Kidney tubule cell (primary cell): ENCODE measurements around the gene NPAS3.

Source experiments
- DNase-seq: peaks from one replicate; pipeline ENCODE4 v3.0.0-alpha.2; 2018; ENCODE audit warnings: low spot score

The NPAS3 gene

DNA sequence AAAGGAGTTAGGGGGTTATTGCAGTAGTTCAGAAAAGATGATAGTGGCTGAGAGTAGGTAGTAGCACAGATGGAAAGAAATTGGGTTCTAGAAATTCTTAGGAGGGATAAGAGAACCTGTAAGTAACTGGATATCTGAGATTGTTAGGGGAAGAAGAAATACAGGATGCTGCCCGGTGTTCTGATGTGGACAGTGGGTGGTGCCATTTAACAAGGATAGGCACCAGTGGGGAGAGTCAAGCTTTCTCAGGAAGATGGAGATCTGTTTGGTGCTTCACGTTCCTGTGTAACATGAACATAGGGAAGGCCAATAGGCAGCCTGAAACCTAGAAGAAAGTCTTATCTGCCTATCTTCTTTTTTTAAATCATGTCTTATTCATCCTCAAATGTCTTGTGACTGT is 245.9 kb downstream of the NPAS3 start:
- peak; percentile 12 for DNase-seq

DNA sequence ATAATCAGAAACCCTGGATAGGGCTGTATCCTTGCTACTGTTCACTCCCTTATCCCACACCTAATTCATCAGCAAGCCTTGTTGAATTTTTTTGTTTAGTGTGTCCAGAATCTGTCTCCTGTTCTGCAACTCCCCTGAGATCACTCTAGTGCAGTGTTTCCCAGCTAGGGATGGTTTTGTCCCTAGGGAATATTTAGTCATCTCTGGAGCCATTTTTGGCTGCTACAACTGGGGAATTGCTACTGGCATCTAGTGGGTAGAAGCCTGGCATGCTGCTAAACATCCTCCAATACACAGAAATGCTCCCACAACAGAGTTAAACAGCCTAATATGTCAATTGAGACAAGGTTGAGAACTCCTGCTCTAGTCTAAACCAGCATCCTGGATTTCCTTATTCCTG is 248.0 kb downstream of the NPAS3 start:
- DNase-seq = no peak

DNA sequence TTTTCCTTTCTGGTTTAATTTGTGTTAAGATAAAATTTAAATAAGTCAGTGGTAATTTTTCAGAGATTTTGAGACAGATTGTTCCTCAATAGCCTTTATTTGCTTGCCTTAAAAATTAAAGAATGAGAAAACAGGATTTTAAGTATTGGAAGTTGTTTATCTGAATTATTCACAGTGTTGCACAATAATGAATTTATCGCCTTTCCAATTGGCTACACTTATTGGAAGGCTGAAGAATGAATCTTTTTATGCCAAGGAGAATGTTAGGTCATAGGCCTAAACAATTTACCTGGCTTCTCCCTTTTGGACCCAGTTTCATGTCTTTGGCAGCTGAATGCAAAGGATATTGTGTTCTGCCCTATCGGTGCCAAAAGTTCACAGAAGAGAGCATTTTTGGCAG is 250.2 kb downstream of the NPAS3 start:
- no peak for DNase-seq

DNA sequence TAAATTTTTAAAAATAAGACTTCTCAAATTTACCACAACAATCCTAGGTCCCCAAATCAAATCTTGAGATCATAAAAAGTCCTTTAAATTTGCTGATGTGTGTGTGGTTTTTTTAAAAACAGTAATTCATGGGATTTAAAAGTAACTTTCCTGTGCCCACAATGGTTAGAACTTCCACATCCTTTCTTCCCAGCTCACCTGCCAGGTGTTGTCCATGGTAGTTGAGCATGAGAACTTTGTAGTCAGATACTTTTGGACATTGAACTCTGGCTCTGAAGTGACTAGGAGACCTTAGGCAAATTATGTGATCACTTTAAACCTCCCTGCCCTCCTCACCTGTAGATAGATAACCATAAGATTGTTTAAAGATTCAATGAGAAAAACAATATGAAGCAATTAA is 253.2 kb downstream of the NPAS3 start:
- no peak for DNase-seq

DNA sequence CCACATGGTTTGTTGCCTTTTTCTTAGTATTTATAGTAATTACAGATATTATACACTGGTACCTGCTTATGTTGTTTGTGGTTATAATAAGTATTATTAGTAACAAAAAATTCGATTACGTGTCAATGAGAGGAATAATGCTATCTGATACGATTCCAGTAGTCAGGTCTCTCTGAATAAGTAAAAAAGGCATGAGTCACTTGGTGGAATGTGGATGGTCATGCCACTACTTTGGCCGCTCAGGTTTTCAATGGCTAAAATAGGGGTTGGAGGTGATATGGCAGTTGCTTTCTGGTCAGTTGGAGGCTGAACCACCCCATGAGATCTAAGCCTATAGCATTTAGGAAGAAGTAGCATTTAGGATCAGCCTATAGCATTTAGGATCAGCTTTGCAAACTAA is 255.9 kb downstream of the NPAS3 start:
- DNase-seq = no peak

GRCh38 chr14:33198684-33199083 is 260.0 kb downstream of the NPAS3 start:
- no peak for DNase-seq

DNA sequence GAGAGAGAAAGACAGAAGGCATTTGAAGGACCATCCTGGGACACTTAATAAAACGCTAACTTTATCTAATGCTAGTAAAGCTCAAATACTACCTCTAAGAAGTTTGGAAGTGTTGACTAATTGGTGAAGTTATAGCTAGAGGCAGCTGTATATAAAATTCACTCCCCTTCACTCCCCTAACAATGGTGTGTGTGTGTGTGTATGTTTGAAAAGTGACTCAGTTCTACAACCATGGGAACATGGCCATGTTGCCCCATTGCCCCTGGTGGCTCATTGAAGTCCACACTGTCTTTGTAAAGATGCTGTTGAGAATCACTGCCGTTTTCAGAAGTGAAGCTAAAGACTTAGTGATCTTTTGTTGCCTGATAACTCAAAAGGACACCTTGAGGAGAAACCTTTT is 262.4 kb downstream of the NPAS3 start:
- DNase-seq = no peak

DNA sequence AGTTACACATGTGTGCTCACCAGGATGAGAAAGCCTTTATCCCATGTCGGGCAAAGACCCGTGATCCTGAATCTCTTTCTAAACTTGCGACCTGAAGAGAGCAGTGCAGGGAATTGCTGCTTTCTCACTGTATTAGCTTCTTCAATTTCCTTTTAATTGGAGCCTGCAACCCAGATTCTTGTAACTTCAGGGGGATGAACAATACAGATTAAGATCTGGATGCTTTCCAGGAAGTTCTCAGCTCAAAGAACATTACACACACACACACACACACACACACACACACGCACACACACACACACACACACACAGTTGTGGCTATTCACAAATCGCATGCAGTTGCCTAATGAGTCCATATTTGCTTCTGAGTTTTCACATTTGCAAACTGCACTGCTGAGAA is 268.3 kb downstream of the NPAS3 start:
- DNase-seq = no peak

- no peak for DNase-seq
These were observed 268.9 kb downstream of the NPAS3 start for GRCh38 chr14:33207467-33208017.

- peak; percentile 5 for DNase-seq
These were observed 271.6 kb downstream of the NPAS3 start for GRCh38 chr14:33210311-33210710.

DNA sequence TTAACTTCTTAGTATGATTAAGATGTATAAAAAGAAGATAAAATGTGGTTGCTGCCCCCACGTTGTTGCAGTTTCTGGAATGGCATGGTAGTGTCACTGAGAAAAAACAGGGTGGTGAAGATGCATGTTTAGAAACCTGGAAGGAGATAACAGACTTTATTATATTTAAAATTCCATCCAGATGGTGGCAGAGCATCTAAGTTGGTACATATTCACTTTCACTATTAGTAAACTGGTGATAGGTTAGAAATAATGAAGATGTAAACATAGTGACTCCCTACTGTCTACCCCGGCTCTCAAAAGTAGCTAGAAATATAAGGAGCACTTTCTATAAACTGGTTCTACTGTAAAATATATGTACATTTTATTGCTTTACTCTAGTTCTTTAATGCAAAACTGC is 279.3 kb downstream of the NPAS3 start:
- no peak for DNase-seq

- DNase-seq = no peak
These were observed 281.3 kb downstream of the NPAS3 start for GRCh38 chr14:33219957-33220356.

DNA sequence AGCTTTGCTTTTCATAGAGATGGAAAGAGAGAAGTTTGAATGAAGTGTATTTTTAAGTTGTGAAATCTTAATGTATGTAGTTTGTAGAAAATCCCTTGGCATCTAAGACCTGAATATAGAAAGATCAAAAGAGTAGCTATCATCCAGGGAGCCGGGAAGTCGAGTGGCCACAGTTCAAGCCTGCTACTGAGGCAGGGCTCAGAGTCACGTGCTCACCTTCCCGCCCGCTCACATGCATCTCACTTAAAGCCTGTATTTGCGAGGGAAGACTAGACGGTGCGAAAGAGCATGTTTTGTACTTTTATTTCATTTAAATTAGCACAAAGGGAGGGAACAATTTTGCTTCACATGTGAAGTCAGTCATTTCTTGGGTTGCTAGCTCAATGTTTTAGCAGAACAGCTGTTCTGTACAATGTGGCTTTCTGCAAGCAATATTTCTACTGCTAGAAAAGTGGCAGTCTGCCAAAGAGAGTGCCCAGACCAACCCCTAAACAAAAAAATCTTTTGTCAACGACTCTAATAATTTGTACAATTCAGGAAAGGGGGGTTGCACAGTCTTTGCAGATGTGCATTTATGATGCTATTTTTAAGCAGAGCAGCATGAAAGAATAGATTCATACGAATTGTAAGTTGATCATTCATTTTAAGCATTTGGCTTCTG is 290.7 kb downstream of the NPAS3 start:
- no peak for DNase-seq

GRCh38 chr14:33230021-33230420 is 291.3 kb downstream of the NPAS3 start:
- no peak for DNase-seq

GRCh38 chr14:33232031-33232430 is 293.4 kb downstream of the NPAS3 start:
- no peak for DNase-seq

DNA sequence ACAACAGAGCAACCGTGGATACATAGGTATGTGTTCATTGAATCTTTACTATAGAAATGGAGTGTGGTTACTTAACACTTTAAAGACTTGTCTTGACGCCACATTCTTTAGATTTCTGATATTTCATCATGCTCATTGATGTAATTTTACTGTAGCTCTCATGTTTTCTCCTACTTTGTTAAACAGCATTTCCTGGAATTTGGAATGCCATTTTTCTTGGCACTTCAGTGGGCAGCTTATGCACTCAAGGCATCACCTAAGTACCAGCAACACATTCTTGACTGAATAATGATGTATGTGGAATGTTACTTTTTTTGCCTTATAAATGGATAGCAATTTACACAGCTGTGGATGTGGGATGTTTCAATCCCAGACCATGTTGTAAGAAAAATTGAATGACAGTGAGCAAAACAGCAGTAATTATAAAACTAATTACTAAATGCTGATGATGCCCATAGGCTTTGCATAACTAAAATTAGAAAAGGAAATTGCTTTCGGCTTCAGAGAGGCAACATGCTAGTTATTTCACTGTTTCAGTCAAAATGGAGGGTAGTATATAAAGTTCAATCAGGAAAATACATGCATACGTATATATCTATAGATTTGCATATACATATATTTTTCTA is 298.5 kb downstream of the NPAS3 start:
- no peak for DNase-seq

DNA sequence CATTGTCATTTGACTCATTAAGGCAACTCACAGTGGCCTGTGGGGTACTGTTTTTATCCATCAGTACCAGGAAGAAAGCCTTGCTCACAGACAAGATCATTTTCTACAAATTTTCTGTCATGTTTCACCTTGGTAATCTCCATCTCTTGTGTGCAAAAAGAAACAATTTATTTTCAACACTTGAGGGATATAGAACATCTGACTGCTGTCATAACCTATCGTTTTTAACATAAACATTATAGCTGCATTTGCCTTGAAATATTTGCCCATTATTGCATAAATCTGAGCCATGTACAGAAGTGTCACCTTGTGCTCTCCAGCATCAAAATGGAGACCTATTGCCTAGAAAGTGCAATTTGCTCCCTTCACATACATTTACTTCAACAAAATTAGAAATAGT is 300.8 kb downstream of the NPAS3 start:
- DNase-seq = no peak

- no peak for DNase-seq
These were observed 301.8 kb downstream of the NPAS3 start for GRCh38 chr14:33240466-33240865.

DNA sequence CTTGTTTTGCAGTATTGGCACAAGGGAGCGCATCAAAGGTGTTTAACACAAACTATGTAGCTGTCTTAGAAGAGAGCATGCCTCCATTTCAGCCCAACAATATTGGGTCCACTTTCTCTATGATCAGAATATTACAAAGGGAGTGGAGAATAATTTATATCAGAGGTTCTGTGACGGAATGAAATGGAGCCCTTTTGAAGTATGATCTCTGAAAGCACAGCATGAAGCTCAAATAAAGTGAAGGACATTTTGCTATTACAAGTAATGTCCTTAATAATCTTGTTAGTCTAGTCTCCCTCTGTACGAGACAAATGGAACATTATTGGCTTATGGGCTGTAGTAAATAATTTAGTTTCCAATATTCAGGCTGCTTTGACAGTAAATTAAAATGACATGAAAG is 302.7 kb downstream of the NPAS3 start:
- DNase-seq = no peak

- DNase-seq = no peak
These were observed 310.6 kb downstream of the NPAS3 start for GRCh38 chr14:33249233-33249820.

GRCh38 chr14:33250963-33251362 is 312.3 kb downstream of the NPAS3 start:
- DNase-seq = no peak

- no peak for DNase-seq
These were observed 315.7 kb downstream of the NPAS3 start for GRCh38 chr14:33254342-33254741.

GRCh38 chr14:33254861-33255395 is 316.2 kb downstream of the NPAS3 start:
- no peak for DNase-seq
